ENCODE data around the gene DCLRE1A. TPM values are rescaled to one million over a fixed set of nuclear protein-coding genes. Genes with fewer than 3 reads are reported as not detected.

DCLRE1A gene
- total RNA-seq, result 1 to 10 TPM; 4.0 to 7.7 (median 6.0) TPM

- Histone ChIP-seq H3K27ac (peak within 1 kb of the TSS; percentile 80 to 89 (median 86)), H3K9me3 (no peaks in the 10 kb centered on the region), H3K36me3 (peaks cover 0 to 4% (median 0%) of the 10 kb centered on the region in 3 donors), H3K27me3 (no peaks in the 10 kb centered on the region), H3K4me3 (peak within 1 kb of the TSS; percentile 86 to 88 (median 88)), H3K4me1 (peaks cover 0 to 36% (median 2%) of the 10 kb centered on the region in 4 donors)
- peak; percentile 78 to 89 (median 83) for DNase-seq
- TF ChIP-seq CTCF (IDR thresholded peaks at IDR 0.05), result no peak
- TF ChIP-seq POLR2A (IDR thresholded peaks at IDR 0.05), result peak in 1 of 2 donors; percentile 0
Observed at GRCh38 chr10:113854013-113854760, at the start of gene DCLRE1A, which contains the start of gene NHLRC2. Gene DCLRE1A (minus strand): TSS chr10:113854082. CDS start chr10:113853182, 900 bp downstream. Gene NHLRC2 (plus strand): TSS chr10:113854661. CDS start chr10:113854873, 212 bp downstream.

GRCh38 chr10:113899952-113900598, 46.2 kb upstream of the DCLRE1A start:
- no peak overlapping the region for H3K4me3 ChIP-seq
- DNase-seq, result no peak
- no peaks in the 10 kb centered on the region for H3K27me3 ChIP-seq
- peaks cover 0 to 5% (median 0%) of the 10 kb centered on the region in 4 donors for H3K4me1 ChIP-seq
- H3K27ac ChIP-seq, result no peak overlapping the region
- TF ChIP-seq CTCF (IDR thresholded peaks at IDR 0.05), result no peak
- TF ChIP-seq POLR2A (IDR thresholded peaks at IDR 0.05), result no peak
- peaks cover 0 to 29% (median 0%) of the 10 kb centered on the region in 3 donors for H3K36me3 ChIP-seq
- no peaks in the 10 kb centered on the region for H3K9me3 ChIP-seq

GRCh38 chr10:113897693-113898618, 44.1 kb upstream of the DCLRE1A start:
- Histone ChIP-seq H3K27me3 (no peaks in the 10 kb centered on the region), H3K9me3 (no peaks in the 10 kb centered on the region), H3K36me3 (peaks cover 0 to 17% (median 0%) of the 10 kb centered on the region in 3 donors), H3K4me3 (no peak overlapping the region), H3K27ac (peak overlapping the region in 1 of 4 donors; percentile 4), H3K4me1 (peaks cover 0 to 5% (median 0%) of the 10 kb centered on the region in 4 donors)
- peak in 1 of 3 donors; percentile 51 for DNase-seq
- no peak for TF ChIP-seq POLR2A (IDR thresholded peaks at IDR 0.05)
- TF ChIP-seq CTCF (IDR thresholded peaks at IDR 0.05), result no peak

- H3K9me3 ChIP-seq, result no peaks in the 10 kb centered on the region
- peaks cover 0 to 5% (median 0%) of the 10 kb centered on the region in 4 donors for H3K4me1 ChIP-seq
- DNase-seq, result no peak
- no peak overlapping the region for H3K4me3 ChIP-seq
- no peaks in the 10 kb centered on the region for H3K36me3 ChIP-seq
- H3K27me3 ChIP-seq, result no peaks in the 10 kb centered on the region
- no peak for TF ChIP-seq CTCF (IDR thresholded peaks at IDR 0.05)
- no peak for TF ChIP-seq POLR2A (IDR thresholded peaks at IDR 0.05)
- H3K27ac ChIP-seq, result no peak overlapping the region
Observed at GRCh38 chr10:113895018-113895417, 41.1 kb upstream of the DCLRE1A start.

- Histone ChIP-seq H3K27ac (no peak overlapping the region), H3K4me1 (peaks cover 0 to 5% (median 0%) of the 10 kb centered on the region in 4 donors)
- TF ChIP-seq POLR2A (IDR thresholded peaks at IDR 0.05) (no peak), CTCF (IDR thresholded peaks at IDR 0.05) (no peak)
Observed at GRCh38 chr10:113894581-113894980, 40.7 kb upstream of the DCLRE1A start.

More at GRCh38 chr10:113894581-113894980, 40.7 kb upstream of the DCLRE1A start:
- no peak for DNase-seq
- Histone ChIP-seq H3K27me3 (no peaks in the 10 kb centered on the region), H3K36me3 (no peaks in the 10 kb centered on the region), H3K9me3 (no peaks in the 10 kb centered on the region), H3K4me3 (no peak overlapping the region)

Data from Peyer's patch (tissue), 4 donors.